KG1 (cell line): ENCODE data around the gene SLC26A1.

ENCODE experiments used
- DNase-seq: peaks from one replicate; lab custom pipeline; 2025; lab: John Stamatoyannopoulos, UW

The SLC26A1 gene

GRCh38 chr4:993111-994029 lies at the start of gene SLC26A1:
SLC26A1 (minus strand) TSS chr4:993404; CDS start chr4:991703, 1,701 bp downstream.
- DNase-seq: no peak

GRCh38 chr4:1042352-1043055 lies 49.3 kb upstream of the SLC26A1 start:
- DNase-seq: no peak

- no peak for DNase-seq
Observed at GRCh38 chr4:1041936-1042330, 48.7 kb upstream of the SLC26A1 start.

GRCh38 chr4:1041147-1041935 lies 48.1 kb upstream of the SLC26A1 start:
- DNase-seq: no peak

GRCh38 chr4:1040344-1041146 lies 47.3 kb upstream of the SLC26A1 start:
- no peak for DNase-seq

- no peak for DNase-seq
Observed at GRCh38 chr4:1039493-1040343, 46.5 kb upstream of the SLC26A1 start.

- DNase-seq: no peak
Observed at GRCh38 chr4:1038948-1039492, 45.8 kb upstream of the SLC26A1 start.

GRCh38 chr4:1036976-1037810 lies 44.0 kb upstream of the SLC26A1 start:
- DNase-seq: no peak

GRCh38 chr4:1036095-1036494 lies 42.9 kb upstream of the SLC26A1 start:
- no peak for DNase-seq

- no peak for DNase-seq
Observed at GRCh38 chr4:1035510-1035909, 42.3 kb upstream of the SLC26A1 start.

- no peak for DNase-seq
Observed at GRCh38 chr4:1033840-1034551, 40.8 kb upstream of the SLC26A1 start.

GRCh38 chr4:1032861-1033260 lies 39.7 kb upstream of the SLC26A1 start:
- DNase-seq: no peak

GRCh38 chr4:1031956-1032795 lies 39.0 kb upstream of the SLC26A1 start:
- DNase-seq: no peak

GRCh38 chr4:1031346-1031745 lies 38.1 kb upstream of the SLC26A1 start:
- no peak for DNase-seq

GRCh38 chr4:1030559-1030958 lies 37.4 kb upstream of the SLC26A1 start:
- DNase-seq: no peak

GRCh38 chr4:1030031-1030430 lies 36.8 kb upstream of the SLC26A1 start:
- DNase-seq: no peak

- DNase-seq: no peak
Observed at GRCh38 chr4:1029529-1029928, 36.3 kb upstream of the SLC26A1 start.
